ENCODE measurements around the gene HMG20B.

DNA sequence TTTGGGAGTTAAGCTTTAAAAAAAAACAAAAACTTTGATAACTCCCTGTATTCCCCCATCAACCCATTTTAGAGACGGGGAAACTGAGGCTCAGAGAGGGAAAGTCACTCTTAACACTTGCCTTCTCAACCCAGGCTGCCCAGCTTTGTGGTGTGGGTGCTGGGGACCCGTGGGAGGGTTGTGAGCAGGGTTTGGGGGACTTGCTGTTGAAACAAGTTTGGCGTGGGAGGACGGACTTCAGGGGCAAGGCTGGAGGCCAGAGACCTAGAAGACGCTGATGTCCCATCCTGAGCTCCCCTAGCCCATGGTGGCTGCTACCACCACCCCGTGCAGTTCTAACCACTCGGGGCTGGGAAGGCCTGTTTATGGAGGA, 54.6 kb downstream of the HMG20B start:
- TF ChIP-seq EZH2phosphoT487 (IDR thresholded peaks at IDR 0.05; ENCODE audit: low read depth, severe bottlenecking, unreplicated experiment) = no peak
- no peak for TF ChIP-seq EZH2 (IDR thresholded peaks at IDR 0.05; ENCODE audit: borderline replicate concordance)
- TF ChIP-seq, protein P1, sequence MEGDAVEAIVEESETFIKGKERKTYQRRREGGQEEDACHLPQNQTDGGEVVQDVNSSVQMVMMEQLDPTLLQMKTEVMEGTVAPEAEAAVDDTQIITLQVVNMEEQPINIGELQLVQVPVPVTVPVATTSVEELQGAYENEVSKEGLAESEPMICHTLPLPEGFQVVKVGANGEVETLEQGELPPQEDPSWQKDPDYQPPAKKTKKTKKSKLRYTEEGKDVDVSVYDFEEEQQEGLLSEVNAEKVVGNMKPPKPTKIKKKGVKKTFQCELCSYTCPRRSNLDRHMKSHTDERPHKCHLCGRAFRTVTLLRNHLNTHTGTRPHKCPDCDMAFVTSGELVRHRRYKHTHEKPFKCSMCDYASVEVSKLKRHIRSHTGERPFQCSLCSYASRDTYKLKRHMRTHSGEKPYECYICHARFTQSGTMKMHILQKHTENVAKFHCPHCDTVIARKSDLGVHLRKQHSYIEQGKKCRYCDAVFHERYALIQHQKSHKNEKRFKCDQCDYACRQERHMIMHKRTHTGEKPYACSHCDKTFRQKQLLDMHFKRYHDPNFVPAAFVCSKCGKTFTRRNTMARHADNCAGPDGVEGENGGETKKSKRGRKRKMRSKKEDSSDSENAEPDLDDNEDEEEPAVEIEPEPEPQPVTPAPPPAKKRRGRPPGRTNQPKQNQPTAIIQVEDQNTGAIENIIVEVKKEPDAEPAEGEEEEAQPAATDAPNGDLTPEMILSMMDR (IDR thresholded peaks at IDR 0.05; ENCODE audit: poor library complexity) = no peak
